ENCODE data around the gene MBOAT2.

Gene MBOAT2

GRCh38 chr2:8860239-8860638 is 143.2 kb downstream of the MBOAT2 start:
- no peak overlapping the region for H3K4me3 ChIP-seq (replicated peaks; ENCODE audit: insufficient read depth, low read length)
- H3K27me3 ChIP-seq (ENCODE audit: insufficient read depth, poor library complexity, severe bottlenecking), result peaks cover 8% of the 10 kb centered on the region
- TF ChIP-seq POLR2AphosphoS5 (IDR thresholded peaks at IDR 0.05; ENCODE audit: low read depth) (no peak), GABPA (IDR thresholded peaks at IDR 0.05; ENCODE audit: low read depth) (no peak), REST (IDR thresholded peaks at IDR 0.05; ENCODE audit: insufficient replicate concordance, low read depth) (no peak), CTCF (IDR thresholded peaks at IDR 0.05; ENCODE audit: insufficient read depth, low read length) (no peak), SPI1 (IDR thresholded peaks at IDR 0.05; ENCODE audit: borderline replicate concordance, low read depth) (no peak)
- no peak overlapping the region for H3K27ac ChIP-seq (replicated peaks)
- no peak for DNase-seq (ENCODE audit: low read depth in 1 of 2, low spot score in 1 of 2)

- Histone ChIP-seq H3K27ac (replicated peaks) (no peak overlapping the region), H3K4me3 (replicated peaks; ENCODE audit: insufficient read depth, low read length) (no peak overlapping the region), H3K27me3 (ENCODE audit: insufficient read depth, poor library complexity, severe bottlenecking) (peaks cover 9% of the 10 kb centered on the region)
- DNase-seq (ENCODE audit: low read depth in 1 of 2, low spot score in 1 of 2), result no peak
- TF ChIP-seq CTCF (IDR thresholded peaks at IDR 0.05; ENCODE audit: insufficient read depth, low read length) (no peak), REST (IDR thresholded peaks at IDR 0.05; ENCODE audit: insufficient replicate concordance, low read depth) (no peak), GABPA (IDR thresholded peaks at IDR 0.05; ENCODE audit: low read depth) (no peak), POLR2AphosphoS5 (IDR thresholded peaks at IDR 0.05; ENCODE audit: low read depth) (no peak), SPI1 (IDR thresholded peaks at IDR 0.05; ENCODE audit: borderline replicate concordance, low read depth) (no peak)
These were observed 144.6 kb downstream of the MBOAT2 start for GRCh38 chr2:8858910-8859309.

GRCh38 chr2:8858264-8858663 is 145.2 kb downstream of the MBOAT2 start:
- no peak overlapping the region for H3K4me3 ChIP-seq (replicated peaks; ENCODE audit: insufficient read depth, low read length)
- H3K27me3 ChIP-seq (ENCODE audit: insufficient read depth, poor library complexity, severe bottlenecking), result peaks cover 11% of the 10 kb centered on the region
- TF ChIP-seq SPI1 (IDR thresholded peaks at IDR 0.05; ENCODE audit: borderline replicate concordance, low read depth) (no peak), CTCF (IDR thresholded peaks at IDR 0.05; ENCODE audit: insufficient read depth, low read length) (no peak), POLR2AphosphoS5 (IDR thresholded peaks at IDR 0.05; ENCODE audit: low read depth) (no peak), REST (IDR thresholded peaks at IDR 0.05; ENCODE audit: insufficient replicate concordance, low read depth) (no peak), GABPA (IDR thresholded peaks at IDR 0.05; ENCODE audit: low read depth) (no peak)
- DNase-seq (ENCODE audit: low read depth in 1 of 2, low spot score in 1 of 2), result no peak
- H3K27ac ChIP-seq (replicated peaks), result no peak overlapping the region

Data from HL-60 (cell line).